Mononuclear cell (primary cell): ENCODE data around the gene MYLK4. TPM values are rescaled to one million over a fixed set of nuclear protein-coding genes. Genes with fewer than 3 reads are reported as not detected.

Experiments
- H3K27me3 ChIP-seq: 2 replicates; pipeline ENCODE4 v1.6.0; 2011; ENCODE audit warnings: low read length, control low read depth; ENCODE audit not compliant: insufficient read depth
- H3K4me1 ChIP-seq: 2 replicates; pipeline ENCODE4 v1.5.1; 2011; ENCODE audit warnings: mild to moderate bottlenecking, low read length, control low read depth; ENCODE audit not compliant: insufficient read depth
- H3K4me3 ChIP-seq: 2 replicates; pipeline ENCODE4 v1.5.1; 2011; ENCODE audit warnings: mild to moderate bottlenecking, low read length, moderate library complexity
- H3K9me3 ChIP-seq: 2 replicates; pipeline ENCODE4 v1.5.1; 2011; ENCODE audit warnings: low read depth, mild to moderate bottlenecking, control low read depth, low read length
- total RNA-seq: library from RNA; depleted of rRNA; stranded (reverse); fragments of >200 nt; gene quantifications from one replicate; pipeline ENCODE4 v1.2.3, GENCODE V29; 2012

The MYLK4 gene
- total RNA-seq, 1 donor: 0.42 TPM

GRCh38 chr6:2619651-2620050 lies 131.1 kb downstream of the MYLK4 start:
- Histone ChIP-seq H3K4me3 (no peak overlapping the region), H3K27me3 (no peaks in the 10 kb centered on the region), H3K4me1 (no peaks in the 10 kb centered on the region), H3K9me3 (no peaks in the 10 kb centered on the region)

DNA sequence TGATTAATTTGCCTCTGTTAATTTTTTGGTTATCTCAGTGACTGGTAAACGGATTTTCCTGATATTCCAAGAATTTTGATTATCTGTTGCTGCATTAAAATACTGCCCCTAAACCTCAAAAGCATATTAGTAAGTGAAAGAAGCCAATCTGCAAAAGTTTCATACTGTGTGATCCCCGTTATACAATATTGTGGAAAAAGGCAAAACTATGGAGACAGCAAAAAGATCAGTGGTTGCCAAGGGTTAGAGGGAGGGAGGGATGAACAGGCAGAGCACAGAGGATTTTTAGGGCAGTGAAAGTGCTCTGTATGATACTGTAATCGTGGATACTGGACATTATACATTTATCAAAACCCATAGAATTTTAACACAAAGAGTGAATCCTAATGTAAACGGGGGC lies 133.0 kb downstream of the MYLK4 start:
- H3K4me3 ChIP-seq: no peak overlapping the region
- no peaks in the 10 kb centered on the region for H3K9me3 ChIP-seq
- H3K4me1 ChIP-seq: no peaks in the 10 kb centered on the region
- H3K27me3 ChIP-seq: no peaks in the 10 kb centered on the region

DNA sequence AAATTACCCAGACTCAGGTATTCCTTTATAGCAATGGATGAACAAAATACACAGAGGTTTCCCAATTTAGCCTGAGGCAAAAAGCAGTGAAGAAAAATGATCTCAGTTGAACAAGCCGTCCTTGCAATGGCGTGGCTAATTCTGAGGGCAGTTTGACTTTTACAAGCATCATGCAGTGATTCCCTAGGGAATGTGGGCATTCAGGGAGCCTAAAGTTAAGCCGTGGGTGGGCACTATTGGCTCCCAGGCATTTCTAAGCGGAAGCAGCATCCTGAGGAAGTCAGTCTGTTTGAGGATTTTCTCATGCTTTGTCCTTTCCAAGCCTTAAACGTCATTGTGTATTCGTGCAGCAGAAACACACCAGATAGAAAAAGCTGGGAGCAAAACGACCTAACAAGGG lies 133.9 kb downstream of the MYLK4 start:
- H3K9me3 ChIP-seq: no peaks in the 10 kb centered on the region
- no peak overlapping the region for H3K4me3 ChIP-seq
- no peaks in the 10 kb centered on the region for H3K27me3 ChIP-seq
- H3K4me1 ChIP-seq: no peaks in the 10 kb centered on the region

GRCh38 chr6:2615251-2615650 lies 135.5 kb downstream of the MYLK4 start:
- no peaks in the 10 kb centered on the region for H3K9me3 ChIP-seq
- H3K4me1 ChIP-seq: no peaks in the 10 kb centered on the region
- H3K4me3 ChIP-seq: no peak overlapping the region
- H3K27me3 ChIP-seq: no peaks in the 10 kb centered on the region

GRCh38 chr6:2614846-2615245 lies 135.9 kb downstream of the MYLK4 start:
- H3K9me3 ChIP-seq: no peaks in the 10 kb centered on the region
- no peaks in the 10 kb centered on the region for H3K4me1 ChIP-seq
- H3K4me3 ChIP-seq: no peak overlapping the region
- no peaks in the 10 kb centered on the region for H3K27me3 ChIP-seq

GRCh38 chr6:2614155-2614554 lies 136.6 kb downstream of the MYLK4 start:
- H3K4me3 ChIP-seq: no peak overlapping the region
- no peaks in the 10 kb centered on the region for H3K4me1 ChIP-seq
- no peaks in the 10 kb centered on the region for H3K27me3 ChIP-seq
- H3K9me3 ChIP-seq: no peaks in the 10 kb centered on the region

Other genes starting within 250 kb of the MYLK4 start
- 21.6 TPM for gene WRNIP1, start 14.5 kb upstream of the MYLK4 start, total RNA-seq
- gene SERPINB1, start 90.9 kb upstream of the MYLK4 start, total RNA-seq: 127 TPM
- gene SERPINB9, start 152.4 kb upstream of the MYLK4 start, total RNA-seq: 51.4 TPM
- gene SERPINB6, start 220.6 kb upstream of the MYLK4 start, total RNA-seq: 58.4 TPM
- 14.5 TPM for gene NQO2, start 249.0 kb upstream of the MYLK4 start, total RNA-seq